Peyer's patch (tissue), 4 donors: Measurements from ENCODE around the gene PRODH2.

ENCODE experiments used
- CTCF ChIP-seq, 6 experiments: fragments of 450-650 bp in 4 of 6; fragments of 200-600 bp in 2 of 6; sonication (generic) in 1 of 6; IDR thresholded peaks; one replicate each; pipeline ENCODE4 v1.5.1; 2017 to 2019; ENCODE audit warnings: antibody characterized with exemption in 6 of 6, mild to moderate bottlenecking in 3 of 6, moderate library complexity in 1 of 6
- POLR2A ChIP-seq, 2 donors: fragments of 450-650 bp; IDR thresholded peaks; one replicate each; pipeline ENCODE4 v1.5.1; 2017; ENCODE audit warnings: antibody characterized with exemption in 2 of 2, mild to moderate bottlenecking in 2 of 2, moderate library complexity in 2 of 2

- no peak for TF ChIP-seq POLR2A (IDR thresholded peaks at IDR 0.05)
- TF ChIP-seq CTCF (IDR thresholded peaks at IDR 0.05) = no peak
Observed at GRCh38 chr19:35841961-35842595, 29.4 kb upstream of the PRODH2 start.
